GM18867 (cell line): Measurements from ENCODE around the gene SLC5A10.

Experiments
- ATAC-seq: cut with Tn5 transposase; IDR thresholded peaks from one replicate; pipeline ENCODE4 v1.9.1; 2021; ENCODE audit warnings: mild to moderate bottlenecking, moderate library complexity; ENCODE audit not compliant: unreplicated experiment

The SLC5A10 gene

DNA sequence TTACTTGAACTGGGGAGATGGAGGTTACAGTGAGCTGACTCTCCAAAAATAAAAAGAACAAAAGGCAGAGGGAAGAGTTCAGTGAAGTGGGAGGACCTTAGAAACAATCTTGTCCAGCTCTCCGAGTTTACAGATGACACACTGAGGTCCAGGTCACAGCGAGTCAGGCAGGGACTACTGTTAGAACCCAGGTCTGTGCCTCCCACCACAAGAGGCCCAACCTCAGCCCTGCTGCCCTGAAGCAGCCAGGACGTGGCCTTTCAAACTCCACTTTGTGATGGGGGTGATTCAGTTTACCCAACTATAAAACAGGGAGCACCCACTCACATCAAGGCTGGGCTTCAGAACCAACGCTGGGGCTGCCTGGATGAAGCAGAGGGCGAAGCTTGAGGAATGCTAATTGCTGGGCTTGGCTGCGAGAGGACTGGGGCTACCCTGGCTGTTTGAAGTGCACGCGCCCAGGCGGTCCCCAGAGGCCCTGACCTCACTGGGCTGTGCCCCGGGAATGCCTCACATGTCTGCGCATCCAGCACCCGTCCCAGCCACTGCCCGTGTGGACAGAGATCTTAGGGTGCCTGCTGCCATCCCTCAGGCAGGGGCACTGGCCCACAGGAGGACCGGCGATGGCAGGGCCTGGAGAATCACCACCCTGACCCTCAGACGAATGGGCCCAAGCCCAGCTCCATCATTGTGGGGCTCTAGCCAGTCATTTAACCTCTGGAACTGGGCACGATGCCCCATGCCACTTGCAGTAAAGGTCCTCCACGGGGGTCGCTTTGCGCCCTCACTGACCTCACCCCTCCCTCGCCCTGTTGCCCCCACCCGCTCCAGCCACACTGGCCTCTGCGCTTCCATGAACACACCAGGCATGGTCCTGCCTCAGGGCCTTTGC lies 11.4 kb downstream of the SLC5A10 start:
- no peak for ATAC-seq

DNA sequence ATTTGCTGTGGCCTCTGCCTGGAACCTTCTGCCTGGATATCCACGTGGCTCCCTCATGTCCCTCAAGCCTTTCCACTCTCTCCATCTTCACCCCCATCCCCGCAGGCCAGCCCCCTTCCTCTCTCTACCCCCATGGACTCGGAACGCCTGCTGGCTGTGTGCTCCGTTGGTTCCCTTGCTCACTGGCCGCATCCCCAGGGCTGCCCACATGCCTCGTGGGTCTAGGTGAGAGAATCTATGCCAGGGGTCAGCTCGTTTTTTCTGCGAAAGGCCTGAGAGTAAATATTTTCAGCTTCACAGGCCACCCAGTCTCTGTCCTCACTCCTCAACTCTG lies 12.0 kb downstream of the SLC5A10 start:
- ATAC-seq, result no peak

DNA sequence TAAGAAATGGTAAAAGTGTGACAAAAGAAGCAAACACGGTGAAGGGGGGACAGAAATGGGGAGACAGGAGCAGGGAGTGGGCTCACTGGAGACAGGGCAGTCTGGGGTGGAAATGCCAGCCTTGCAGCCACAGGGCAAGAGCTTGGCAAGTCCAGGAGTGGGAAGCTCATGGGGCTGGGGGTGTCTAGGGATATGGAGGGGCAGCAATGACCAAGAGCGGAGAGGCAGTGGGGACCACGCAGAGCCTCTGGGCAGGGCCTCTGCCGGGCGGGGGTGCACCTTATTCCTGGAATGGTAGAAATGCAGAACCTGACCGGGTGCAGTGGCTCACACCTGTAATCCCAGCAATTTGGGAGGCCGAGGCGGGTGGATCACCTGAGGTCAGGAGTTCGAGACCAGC lies 12.6 kb downstream of the SLC5A10 start:
- ATAC-seq, result no peak

DNA sequence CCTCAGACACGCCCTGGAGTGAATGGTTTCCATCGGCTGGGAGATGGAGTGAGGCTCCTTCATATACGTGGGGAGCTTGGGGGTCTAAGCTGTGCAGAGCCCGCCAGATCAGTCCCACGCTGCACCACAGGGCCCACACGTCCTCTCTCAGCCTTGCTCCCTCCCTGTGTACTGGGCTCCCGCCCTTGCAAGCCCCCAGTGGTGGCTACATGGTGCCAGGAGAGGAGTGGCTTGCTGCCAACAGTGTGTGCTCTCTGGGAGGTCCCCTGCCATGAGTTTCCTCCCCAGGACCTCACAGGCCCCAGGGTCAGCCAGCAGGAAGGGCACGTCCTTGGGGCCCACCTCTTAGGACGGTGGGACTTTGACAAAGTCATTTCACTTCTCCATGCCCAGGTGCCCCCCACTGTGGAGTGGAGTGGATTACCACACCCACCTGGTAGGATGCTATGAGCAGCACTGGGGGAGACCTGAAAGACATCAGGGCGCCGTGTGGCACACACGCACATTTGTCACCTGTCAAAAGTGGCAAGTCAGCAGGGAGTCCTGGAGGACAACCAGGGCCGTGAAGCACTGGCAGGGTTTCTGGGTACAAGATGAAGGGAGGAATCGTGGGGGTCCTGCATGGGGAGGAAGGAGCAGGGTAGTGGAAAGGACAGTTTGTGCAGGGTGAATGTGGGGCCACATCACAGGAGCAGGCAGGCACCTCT lies 13.7 kb downstream of the SLC5A10 start:
- ATAC-seq, result no peak

DNA sequence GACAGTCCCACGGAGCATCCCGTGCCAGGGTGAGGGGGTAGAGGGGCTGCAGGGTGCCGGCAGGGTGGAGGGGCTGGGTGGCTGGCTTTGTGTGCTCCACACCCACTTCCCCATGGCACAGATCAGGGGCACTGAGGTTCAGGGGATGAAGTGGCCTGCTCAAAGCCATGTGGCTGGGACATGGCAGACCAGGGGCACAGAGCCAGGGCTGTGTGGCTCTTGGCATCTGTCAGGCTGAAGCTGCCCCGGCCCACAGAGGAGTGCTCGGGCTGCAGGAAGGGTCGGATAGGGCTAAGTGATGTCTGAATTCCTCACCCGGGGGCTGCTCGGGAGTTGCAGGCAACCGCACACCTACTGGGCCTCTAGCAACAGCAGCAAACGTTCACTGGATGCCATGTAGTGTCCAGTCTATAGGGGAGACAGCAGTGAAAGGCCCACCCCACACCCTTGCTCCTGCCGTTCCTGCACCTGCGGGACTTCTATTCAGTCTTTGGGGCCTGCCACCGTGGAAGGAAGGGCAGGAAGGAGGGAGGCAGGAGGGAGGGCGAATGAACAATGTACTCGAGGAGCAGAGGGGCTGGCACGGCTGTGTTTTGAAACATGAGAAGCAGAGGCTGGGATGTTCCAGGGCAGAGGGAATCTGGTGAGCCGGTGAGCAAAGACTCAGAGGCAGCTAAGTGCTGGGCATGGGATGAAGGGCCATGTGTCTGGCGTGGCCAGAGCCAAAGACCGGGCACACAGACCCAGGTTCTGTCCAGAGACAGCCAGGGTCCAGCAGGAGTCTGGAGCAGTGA lies 15.1 kb downstream of the SLC5A10 start:
- ATAC-seq, result no peak

DNA sequence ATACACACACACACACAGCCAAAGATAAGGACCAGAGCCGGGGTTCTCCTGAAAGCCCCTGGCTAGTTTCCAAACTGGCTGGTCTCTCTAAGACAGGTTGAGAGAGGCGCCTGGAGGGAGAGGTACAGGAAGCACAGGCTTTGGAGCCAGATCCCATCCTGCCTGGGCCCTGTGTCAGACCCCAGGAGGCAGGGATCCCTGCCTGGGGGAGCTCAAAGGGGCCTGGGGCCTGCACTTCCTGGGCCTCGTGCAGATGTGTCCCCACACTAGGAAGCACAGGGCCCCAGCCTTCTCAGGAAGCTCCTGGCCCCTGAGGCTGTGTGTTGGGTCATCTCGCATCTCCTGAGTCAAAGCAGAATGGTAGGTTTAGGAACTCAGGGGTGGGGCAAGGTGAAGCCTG lies 16.0 kb downstream of the SLC5A10 start:
- no peak for ATAC-seq

DNA sequence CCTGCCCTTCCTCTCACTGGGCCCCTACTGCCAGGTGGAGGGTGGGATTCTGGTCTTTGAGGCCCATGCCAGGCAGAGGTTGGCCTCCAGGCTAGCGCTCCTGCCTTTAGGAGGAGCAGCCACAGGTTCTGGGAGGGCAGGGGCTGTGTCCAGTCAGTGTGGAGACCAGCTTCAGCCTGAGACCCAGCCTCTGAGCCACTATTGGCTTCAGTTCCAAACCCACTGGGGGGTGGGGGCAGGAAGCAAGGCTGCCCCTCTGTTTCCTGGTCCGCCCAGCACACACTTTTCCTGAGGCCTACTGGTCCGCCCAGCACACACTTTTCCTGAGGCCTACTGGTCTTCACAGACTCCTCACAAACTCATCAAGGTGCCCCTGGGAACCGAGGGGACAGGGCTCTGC lies 16.4 kb downstream of the SLC5A10 start:
- ATAC-seq, result no peak

DNA sequence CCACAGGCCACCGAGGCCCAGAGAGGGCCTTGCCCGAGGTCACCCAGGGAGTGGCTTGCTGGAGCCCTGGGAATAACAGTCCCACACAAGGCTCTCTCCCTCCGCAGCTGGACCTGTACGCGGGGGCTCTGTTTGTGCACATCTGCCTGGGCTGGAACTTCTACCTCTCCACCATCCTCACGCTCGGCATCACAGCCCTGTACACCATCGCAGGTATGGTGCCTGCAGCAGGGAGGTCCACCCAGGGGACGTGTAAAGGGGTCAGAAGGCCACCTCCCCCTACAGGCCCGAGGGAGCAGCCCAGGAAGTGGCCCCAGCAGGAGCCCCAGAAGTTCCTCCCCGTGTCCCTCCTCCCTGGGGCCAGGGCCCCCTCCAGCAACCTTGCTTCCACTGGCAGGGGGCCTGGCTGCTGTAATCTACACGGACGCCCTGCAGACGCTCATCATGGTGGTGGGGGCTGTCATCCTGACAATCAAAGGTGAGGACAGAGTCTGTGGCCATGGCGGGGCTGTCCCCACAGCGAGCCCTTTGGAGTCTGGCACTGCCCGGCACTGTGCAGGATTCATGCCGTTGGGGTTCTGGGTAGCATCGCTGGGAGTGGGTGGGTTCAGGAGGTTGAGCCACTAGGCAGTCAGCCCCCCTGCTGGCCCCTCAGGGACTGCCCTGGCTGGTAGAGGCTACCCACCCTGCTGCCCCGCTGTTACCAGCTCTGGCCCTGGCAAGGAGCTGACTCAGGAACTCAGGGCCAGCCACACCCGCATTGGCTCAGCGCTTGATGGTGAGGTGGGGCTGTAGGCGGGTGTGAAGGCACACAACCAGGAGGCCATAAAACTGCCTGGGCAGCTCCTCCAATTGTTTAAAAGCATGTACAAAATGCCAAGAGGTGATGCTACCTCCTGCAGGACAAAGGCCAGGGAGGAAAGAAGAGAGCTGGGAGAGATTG lies 17.3 kb downstream of the SLC5A10 start:
- ATAC-seq, result no peak

DNA sequence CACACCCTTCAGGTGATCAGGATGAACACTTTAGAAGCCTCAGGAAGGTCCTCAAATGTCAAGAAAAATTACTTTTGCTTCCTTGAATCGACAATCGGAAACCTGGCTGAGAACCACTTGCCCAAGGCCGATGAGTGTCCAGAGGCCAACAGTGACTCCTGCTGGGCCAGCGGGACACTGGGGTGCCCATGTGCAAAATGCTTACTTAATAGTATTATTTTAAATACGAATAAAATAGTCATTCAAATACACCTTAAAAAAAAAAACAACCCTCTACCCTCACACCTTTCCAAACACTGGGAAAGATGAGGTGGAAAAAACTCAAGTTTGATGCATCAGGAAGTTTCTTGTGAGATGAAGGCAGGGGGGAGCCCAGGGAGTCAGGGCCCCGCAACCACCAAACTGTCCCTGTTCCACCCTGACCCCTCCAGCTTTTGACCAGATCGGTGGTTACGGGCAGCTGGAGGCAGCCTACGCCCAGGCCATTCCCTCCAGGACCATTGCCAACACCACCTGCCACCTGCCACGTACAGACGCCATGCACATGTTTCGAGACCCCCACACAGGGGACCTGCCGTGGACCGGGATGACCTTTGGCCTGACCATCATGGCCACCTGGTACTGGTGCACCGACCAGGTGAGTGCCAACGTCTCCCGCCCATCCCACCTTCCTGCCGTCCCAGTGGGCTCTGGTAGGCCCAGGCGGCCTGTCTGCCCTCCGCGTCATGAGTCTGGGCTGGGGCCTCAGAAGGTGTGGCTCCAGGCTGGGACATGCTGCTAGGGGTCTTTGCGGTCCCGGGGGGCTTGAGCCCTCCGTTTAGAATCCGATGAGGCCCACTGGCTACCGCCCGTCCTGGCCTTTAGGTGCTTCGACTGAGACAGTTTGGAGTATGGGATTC lies 18.9 kb downstream of the SLC5A10 start:
- no peak for ATAC-seq

DNA sequence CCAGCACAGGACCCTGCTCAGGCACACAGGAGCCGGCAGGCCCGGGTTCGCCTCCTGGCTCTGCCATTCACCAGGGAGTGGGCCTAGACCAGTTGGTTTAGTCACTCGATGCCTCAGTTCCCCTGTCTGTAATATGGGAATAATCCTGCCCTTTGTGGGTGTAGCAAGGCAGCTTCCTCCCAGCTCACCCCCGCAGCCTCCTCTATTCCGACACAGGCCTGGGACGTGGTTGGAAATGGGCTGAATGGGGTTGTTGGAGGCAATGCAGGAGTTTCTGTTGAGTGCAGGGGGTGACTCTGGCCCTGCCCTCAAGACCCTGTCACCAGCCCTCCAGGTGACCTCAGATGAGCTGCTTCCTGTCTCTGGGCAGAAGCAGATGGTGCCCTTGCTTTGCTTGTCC lies 19.8 kb downstream of the SLC5A10 start:
- ATAC-seq, result no peak

DNA sequence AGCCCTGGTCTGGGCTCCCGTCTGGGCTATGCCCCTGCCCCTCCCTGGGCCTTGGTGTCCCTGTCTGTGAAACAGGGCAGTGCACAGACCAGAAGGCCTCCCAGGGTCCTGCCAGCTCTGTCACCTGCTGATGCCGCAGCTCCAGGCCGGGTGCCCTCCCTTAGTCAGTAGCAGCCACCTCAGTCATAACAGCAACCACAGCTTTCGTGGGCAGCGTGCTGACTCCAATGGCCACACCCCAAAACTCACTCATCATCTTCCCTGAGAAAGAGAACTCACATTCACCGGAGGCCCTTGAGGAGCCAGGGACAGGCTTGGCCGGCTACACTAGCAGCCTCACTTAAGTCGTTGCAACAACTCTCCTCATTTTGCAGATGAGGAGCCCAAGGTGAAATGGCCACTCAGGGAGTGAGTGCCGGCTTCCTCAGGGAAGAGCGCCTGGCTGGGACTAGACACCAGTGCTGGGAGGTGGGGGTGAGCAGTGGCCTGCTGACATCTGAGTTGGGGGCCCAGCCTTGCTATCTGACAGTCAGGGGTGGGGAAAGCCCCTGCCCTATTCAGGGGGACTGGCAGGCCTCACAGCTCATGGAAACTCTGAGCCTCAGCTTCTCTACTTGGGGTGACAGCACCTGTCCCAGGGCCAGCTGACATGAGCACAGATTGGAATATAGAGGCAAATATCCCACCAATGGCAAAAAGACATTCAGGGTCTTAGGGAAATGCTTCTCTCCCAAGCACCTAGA lies 22.6 kb downstream of the SLC5A10 start:
- ATAC-seq, result no peak

DNA sequence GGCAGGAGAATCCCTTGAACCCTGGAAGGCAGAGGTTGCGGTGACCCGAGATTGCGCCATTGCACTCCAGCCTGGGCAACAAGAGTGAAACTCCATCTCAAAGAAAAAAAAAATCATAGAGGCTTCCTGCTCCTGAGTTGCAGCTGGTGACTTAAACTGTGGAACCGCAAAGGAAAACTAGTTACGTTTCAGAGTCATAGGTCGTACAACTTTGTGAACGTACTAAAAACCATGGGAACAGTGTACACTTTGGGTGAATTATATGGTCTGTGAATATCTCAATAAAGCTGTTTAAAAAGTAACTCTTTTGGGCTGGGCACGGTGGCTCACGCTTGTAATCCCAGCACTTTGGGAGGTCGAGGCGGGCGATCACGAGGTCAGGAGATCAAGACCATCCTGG lies 23.6 kb downstream of the SLC5A10 start:
- ATAC-seq, result no peak

DNA sequence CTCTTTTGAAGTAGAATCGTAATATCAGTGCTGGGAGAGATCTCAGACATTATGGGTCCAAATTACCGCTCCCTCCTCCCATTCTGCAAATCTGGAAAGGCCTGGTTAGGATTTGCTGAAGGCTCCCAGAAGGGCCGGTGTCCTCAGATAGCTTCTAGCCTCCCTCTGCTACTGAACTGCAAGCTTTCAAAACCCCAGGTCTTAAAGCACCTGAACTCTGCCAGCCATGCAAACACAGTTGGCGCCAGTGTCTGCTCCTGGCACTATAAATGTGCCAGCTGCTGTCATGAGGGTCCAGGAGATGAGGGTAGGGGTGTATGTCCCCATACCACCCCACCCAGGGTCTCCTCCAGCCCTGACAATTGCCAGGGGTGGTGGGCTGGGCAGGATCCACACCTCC lies 24.2 kb downstream of the SLC5A10 start:
- no peak for ATAC-seq

DNA sequence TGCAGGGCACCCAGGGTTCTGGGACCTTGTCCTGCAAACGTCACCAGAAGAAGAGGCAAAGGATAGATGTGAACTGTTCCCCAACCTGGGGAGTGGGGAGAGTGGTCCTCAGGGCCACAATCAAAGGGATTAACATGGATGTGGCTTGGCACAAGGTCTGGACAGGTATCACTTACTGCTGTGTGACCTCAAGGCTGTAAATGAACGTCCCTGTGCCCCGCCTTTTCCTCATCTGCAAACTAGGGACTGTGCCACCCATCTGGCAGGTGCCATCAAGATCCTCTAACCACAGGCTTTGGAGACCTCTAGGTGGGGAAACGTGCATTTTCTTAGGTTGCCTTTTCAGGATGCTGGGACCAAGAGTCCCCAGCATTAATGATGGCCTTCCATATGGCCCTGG lies 25.1 kb downstream of the SLC5A10 start:
- no peak for ATAC-seq

DNA sequence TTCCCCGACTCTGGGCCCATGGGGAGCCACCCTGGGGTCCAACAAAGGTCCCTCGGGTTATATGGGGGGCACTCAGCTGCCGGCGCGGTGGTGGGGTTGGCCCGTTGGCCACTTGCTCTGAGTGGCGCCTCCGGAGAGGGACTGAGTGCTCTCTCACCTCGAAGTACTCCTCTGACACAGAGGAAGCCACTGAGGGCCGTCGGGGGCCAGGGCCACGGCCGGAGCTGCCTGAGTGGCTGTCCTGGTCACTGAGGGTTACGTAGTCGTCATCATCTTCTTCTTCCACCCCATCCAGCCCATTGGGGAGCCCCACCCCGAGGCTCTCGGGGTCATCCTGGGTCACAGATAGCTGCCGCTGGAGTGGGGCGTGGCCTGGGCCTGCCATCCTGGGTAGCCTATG lies 25.7 kb downstream of the SLC5A10 start:
- no peak for ATAC-seq

DNA sequence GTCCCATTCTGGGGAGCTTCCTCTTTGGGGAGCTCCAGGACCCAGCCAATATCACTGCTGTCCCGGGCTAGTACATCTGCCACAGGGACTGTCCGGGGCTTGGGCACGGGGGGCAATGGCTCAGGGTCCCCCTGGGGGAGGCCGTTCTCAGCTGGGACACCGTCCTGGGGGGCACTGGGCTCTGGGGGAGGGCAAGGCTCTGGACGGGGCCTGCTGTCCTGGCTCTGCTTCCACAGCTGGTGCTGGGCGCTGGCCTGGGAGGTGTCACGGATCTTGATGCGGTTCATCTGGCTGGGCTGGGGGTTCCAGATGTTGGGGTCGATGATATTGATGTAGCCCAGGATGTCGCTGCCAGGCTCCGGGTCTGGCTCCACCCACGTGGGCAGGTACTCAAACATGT lies 26.1 kb downstream of the SLC5A10 start:
- no peak for ATAC-seq

DNA sequence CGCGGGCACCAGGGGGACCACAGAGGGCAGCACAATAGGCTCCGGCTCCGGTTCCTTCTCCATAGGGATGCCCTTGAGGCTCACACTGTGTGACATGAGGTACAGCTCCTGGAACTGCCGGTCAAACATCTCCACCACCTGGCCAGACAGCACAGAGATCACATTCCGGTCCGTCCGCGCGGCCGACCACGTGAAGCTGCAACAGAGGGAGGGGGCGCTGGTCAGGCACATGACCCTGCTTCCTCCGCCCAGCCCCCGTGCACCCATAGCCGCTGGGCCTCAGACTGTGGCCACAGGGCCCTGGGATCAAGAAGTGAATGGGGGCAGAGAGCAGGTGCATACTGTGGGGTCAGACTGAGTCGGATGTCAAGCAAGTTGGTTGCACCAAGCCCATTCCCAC lies 26.7 kb downstream of the SLC5A10 start:
- no peak for ATAC-seq

DNA sequence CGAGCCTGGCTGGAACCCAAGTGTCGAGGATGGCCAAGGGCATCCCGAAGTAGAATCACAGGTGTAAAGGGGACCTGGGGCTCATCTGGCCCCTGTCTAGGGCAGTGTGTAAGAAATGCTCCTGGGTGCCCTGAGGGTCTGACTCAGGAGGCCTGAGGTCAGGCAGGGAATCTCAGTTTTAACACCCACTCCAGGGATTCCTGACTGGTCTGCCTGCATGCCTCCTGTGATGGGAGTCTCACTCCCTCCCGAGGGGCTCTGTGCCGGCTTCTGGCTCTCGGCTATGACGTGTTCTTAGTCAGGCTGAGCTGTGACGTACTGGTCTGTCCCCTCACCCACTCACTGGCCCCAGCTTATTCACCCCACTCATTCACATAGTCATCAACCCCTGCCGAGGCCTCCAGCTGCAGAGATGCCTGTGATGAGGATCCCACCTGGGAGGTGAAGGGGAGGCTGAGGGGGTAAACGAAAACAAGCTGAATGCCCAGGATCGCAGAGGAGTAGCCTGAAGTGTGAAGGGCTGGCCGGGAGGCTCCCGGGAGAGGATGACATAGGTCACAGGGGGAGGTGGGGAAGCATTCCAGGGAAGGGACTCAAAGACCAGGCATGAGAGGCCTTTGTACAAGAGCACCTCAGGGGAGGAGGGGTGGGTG lies 28.8 kb downstream of the SLC5A10 start:
- no peak for ATAC-seq

DNA sequence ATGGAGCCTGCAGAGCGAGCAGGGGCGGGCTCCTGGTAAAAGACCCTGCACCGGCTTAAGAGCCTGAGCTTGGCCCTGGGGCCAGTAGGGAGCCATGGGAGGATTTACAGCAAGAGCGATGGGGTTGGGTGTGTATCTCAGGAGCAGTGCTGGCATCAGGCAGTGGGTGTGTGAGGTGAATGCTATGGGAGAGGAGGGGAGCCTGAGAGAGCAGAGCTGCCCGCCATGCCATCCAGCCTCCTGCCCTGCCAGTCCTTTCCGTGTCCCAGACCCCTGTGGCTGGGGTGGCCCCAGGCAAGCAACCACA lies 29.3 kb downstream of the SLC5A10 start:
- no peak for ATAC-seq
